ENCODE data around the gene NTNG2.
A peak's percentile ranks its signal among the peaks of the same experiment; 100 is the strongest.

The NTNG2 gene

GRCh38 chr9:132144708-132145365 is 17.0 kb upstream of the NTNG2 start:
- in situ Hi-C loops (cut with MboI; ENCODE audit: low pct_unique_long_range_greater_than_20kb, low sequenced_read_pairs) = no loop called here
- DNase-seq = no peak

DNA sequence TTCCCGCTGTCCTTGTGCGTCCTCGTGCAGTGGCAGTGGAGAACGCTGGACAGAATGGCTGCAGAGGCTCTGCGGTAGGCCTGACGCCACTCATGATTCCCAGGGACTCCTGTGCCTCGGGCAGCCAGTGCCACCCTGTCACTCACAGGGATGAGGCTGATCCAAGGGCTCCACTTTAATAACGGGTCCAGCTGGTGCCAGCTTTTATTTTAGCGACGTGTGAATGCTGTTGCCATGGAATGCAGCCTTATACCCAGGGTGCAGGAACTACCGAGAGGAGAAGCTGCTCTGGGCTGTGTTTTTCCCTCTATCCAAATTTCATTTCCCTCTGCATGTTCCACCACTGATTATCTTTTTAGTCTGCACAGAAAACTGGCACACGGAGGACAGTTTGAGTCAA is 15.8 kb upstream of the NTNG2 start:
- no peak for DNase-seq

GRCh38 chr9:132146575-132146974 is 15.3 kb upstream of the NTNG2 start:
- in situ Hi-C loops (cut with MboI; ENCODE audit: low pct_unique_long_range_greater_than_20kb, low sequenced_read_pairs) = no loop called here
- no peak for DNase-seq

More for the DNA sequence above, 15.8 kb upstream of the NTNG2 start:
- in situ Hi-C loops (cut with MboI; ENCODE audit: low pct_unique_long_range_greater_than_20kb, low sequenced_read_pairs) = no loop called here

DNA sequence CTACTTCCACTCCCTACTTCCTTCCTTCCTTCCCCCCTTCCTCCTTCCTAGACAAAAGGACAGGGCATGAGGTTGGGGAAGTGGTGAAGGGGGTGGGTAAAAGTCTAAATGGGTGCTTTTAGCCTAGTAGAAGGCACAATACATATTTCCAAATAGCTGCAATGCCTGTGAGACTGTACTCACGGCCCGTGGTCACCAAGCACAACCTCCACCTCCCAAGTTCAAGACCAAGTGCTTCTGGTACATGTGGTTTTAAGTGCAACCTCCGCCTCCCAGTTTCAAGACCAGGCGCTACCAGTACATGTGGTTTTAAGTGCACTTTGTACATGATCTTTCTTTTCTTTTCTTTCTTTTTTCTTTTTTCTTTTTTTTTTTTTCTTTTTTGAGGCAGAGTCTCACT is 14.5 kb upstream of the NTNG2 start:
- in situ Hi-C loops (cut with MboI; ENCODE audit: low pct_unique_long_range_greater_than_20kb, low sequenced_read_pairs) = no loop called here

GRCh38 chr9:132147839-132148238 is 14.0 kb upstream of the NTNG2 start:
- no peak for DNase-seq
- in situ Hi-C loops (cut with MboI; ENCODE audit: low pct_unique_long_range_greater_than_20kb, low sequenced_read_pairs) = no loop called here

More for the DNA sequence above, 14.5 kb upstream of the NTNG2 start:
- peak; percentile 24 for DNase-seq

GRCh38 chr9:132150256-132150655 is 11.6 kb upstream of the NTNG2 start:
- no peak for DNase-seq
- in situ Hi-C loops (cut with MboI; ENCODE audit: low pct_unique_long_range_greater_than_20kb, low sequenced_read_pairs) = no loop called here

GRCh38 chr9:132151118-132151517 is 10.7 kb upstream of the NTNG2 start:
- in situ Hi-C loops (cut with MboI; ENCODE audit: low pct_unique_long_range_greater_than_20kb, low sequenced_read_pairs) = no loop called here
- no peak for DNase-seq

DNA sequence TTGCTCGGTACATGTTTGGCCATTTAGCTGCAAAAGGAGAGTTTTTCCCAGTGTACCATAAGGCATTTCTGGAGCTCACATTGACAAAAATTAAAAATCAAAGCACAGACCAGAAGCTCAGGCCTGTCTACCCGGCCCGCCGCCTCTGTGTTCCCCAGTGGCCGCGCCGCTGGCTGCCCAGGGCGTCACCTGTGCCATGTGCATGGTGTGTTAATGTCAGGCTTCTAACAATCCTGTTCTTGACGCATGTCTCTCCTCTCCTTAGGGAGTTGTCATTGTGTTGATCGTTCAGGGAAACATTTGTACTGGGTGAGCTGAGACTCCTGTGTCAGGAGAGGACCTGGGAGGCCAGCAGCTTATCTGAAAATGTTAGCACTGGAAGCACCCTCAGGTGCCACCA is 9.6 kb upstream of the NTNG2 start:
- in situ Hi-C loops (cut with MboI; ENCODE audit: low pct_unique_long_range_greater_than_20kb, low sequenced_read_pairs) = no loop called here

GRCh38 chr9:132154863-132155567 is 6.8 kb upstream of the NTNG2 start:
- DNase-seq = no peak
- in situ Hi-C loops (cut with MboI; ENCODE audit: low pct_unique_long_range_greater_than_20kb, low sequenced_read_pairs) = no loop called here

More for the DNA sequence above, 9.6 kb upstream of the NTNG2 start:
- DNase-seq = no peak

- in situ Hi-C loops (cut with MboI; ENCODE audit: low pct_unique_long_range_greater_than_20kb, low sequenced_read_pairs) = no loop called here
- DNase-seq = no peak
Measured at GRCh38 chr9:132155568-132155895, 6.3 kb upstream of the NTNG2 start.

GRCh38 chr9:132156262-132156661 is 5.6 kb upstream of the NTNG2 start:
- no peak for DNase-seq
- in situ Hi-C loops (cut with MboI; ENCODE audit: low pct_unique_long_range_greater_than_20kb, low sequenced_read_pairs) = no loop called here

DNA sequence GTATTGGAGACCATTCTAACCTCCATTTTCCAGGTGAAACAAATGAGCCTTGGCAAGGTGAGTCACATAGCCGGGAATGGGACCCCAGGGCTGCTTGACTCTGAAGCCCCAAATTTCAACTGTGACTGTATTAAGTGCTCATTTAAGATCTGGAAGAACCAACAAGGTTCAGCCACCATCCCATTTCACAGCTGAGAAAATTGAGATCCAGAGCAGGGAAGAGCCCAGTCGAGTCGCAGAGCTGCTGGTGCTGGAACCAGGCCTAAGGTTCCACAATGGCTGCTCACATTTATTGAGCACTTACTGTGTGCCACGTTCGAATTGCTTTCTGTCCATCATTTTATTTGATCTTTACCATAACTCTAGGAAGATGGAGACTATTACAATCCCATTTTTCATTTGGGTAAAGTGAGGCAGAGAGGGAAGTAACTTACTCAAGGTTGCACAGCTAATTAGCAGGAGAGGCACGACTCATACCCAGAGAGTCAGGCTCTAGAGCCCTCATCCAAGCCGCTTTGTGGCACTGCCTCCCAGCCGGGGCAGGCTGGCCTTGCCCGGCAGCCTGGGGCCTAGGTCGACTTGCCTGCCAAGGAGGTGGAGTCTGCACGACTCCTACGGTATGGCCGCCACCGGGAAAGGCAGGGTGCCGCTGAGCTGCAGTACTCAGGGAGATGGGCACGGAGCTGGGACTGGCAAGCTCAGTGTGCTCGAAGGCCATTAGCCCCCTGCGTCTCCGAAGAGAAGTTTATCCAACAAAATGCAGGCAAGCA is 4.3 kb upstream of the NTNG2 start:
- in situ Hi-C loops (cut with MboI; ENCODE audit: low pct_unique_long_range_greater_than_20kb, low sequenced_read_pairs) = no loop called here
- DNase-seq = no peak

DNA sequence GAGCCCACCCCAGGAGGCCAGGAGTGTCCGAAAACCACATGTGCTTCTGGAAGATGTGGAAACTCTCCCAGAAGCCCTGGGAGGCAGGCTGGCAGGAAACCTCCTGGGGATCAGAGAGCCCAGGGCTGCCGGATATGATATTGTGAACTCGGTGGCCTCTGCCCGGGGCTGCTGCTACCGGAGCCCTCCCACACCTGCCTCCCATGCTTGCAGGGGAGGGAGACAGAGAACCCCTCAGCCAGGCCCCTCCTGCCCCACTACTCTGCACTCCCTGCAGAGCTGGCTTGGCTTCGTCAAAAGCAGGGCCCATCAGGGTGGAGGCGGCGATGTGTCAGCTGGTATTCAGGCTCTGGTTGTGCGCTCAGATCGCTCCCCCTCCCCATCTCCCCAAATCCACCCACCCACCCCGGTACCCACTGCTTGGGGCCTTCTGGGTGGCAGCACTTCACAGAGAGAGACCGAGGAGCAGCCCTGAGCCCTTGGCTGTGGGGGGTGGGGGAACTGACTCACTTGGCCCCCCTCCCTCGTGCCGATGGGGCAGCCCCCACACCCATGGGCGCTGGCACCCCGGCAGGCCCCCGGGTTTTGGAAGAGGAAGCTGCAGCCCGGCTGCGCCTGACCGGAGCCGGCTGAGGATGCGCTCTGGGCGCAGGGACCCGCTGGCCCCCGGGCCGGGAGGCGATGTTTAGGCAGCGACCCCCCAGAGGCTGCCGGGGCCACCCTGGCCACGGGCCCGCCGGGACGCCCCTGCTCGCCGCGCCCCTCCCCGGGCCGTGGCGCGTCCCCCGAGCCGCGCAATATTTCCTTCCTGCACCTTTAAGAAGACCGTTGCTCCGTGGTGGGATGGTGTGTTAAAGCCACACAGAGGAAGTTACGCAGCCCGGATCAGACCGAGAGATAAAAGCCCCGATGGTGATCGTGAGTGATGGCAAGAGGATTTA is 786 bp upstream of the NTNG2 start:
- in situ Hi-C loops (cut with MboI; ENCODE audit: low pct_unique_long_range_greater_than_20kb, low sequenced_read_pairs) = no loop called here
- peak; percentile 83 for DNase-seq

DNA sequence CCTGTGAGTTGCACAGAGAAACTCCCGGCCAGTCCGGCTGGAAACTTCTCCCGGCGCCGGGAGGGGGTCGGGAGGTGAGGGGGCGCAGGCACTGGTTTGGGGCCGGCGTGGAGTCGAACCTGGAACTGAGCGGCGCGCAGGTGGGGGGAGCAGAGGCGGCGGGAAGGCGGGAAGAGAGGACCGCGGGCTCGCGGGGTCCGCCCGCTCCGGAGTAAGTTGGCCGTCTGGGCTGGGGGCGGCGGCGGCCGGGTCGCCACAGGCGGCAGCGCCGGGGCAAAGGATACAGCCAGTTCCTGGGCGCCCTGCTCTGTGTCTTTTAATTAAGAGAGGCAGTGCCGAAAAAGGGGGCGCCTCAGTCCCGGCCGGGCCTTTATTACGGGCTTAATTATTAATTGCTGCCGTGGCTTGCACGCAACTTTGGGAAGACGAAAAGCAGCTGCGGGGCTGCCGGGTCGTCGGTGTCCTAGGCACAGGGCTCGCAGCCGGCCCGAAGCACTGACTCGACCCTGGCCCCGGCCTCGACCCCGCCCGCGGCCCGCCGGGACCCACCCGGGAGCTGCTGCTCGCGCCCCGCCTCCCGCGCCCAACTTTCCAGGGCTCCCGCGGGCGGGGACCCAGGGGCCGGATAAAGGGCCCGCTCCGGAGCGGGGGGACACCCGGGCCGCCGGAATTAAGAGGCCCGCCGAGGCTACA is 1.1 kb downstream of the NTNG2 start:
- no peak for DNase-seq
- in situ Hi-C loops (cut with MboI; ENCODE audit: low pct_unique_long_range_greater_than_20kb, low sequenced_read_pairs) = no loop called here

DNA sequence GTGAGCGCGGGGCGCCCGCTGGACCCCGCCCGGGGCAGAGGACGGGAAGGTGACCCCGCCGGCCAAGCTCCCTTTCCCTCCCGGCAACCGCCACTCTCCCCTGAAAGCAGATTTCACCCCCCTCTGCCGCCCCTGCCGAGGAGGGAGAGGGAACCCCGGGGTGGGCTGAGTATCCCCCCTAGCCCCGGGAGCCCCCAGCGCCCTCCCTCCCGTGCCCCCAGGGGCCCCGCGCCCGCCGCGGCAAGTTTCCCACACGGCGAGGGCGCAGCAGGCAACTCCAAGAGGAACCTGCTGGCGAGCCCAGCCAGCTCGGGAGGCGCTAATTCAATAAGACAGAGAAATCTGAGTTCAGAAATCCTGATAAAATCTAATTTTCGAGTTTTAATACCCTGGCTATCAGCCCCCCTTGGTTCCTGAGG is 1.6 kb downstream of the NTNG2 start:
- in situ Hi-C loops (cut with MboI; ENCODE audit: low pct_unique_long_range_greater_than_20kb, low sequenced_read_pairs) = no loop called here
- DNase-seq = no peak

GRCh38 chr9:132163876-132164603 is 2.2 kb downstream of the NTNG2 start:
- in situ Hi-C loops (cut with MboI; ENCODE audit: low pct_unique_long_range_greater_than_20kb, low sequenced_read_pairs) = no loop called here
- DNase-seq = no peak

DNA sequence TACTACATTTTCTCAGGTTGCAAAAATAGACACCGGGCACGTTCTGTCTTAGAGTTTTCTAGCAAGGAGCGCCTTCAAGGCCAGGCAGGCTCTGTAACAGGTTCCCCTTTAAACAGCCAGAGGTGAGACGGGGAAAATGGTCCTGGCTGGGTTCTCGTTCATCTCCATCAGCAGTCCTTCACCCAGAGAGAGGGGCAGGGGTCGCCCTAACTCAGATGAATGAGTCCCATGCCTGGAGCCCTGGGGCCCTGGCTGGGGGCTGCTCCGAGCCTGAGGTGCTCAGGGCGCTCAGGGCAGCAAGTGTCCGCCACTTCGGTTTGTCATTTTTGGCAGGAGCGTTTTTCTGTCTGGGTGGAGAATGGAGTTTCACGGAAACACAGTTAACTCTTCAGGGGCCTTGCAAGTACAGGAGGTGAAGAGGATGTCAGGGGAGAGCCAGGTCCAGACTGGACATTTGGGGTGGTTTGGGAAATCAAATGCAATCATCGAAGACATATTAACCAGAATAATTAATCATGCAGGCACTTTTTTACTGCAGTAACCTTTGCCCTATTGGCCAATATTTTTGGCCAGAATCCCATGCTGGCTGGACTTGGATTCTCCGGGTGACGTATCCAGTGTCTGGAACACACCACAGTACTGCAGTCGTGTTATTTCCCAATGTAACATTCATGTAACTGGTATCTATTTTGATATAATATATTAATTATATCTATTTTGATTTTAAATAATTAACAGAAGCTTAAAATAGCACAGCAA is 2.9 kb downstream of the NTNG2 start:
- in situ Hi-C loops (cut with MboI; ENCODE audit: low pct_unique_long_range_greater_than_20kb, low sequenced_read_pairs) = no loop called here
- DNase-seq = no peak
